Loucy (cell line): ENCODE measurements around the gene PBX2.

Experiments
- EZH2phosphoT487 ChIP-seq: fragments of 200-600 bp; IDR thresholded peaks from 2 replicates; pipeline ENCODE4 v1.6.1; 2018; ENCODE audit warnings: antibody characterized with exemption, mild to moderate bottlenecking, moderate library complexity, borderline replicate concordance
- TF ChIP-seq, protein P1 (sequence below): fragments of 200-600 bp; sonication (generic); conservative IDR thresholded peaks from 2 replicates; pipeline ENCODE4 v1.5.1; 2014; ENCODE audit warnings: mild to moderate bottlenecking, antibody characterized with exemption, low read length

DNA sequence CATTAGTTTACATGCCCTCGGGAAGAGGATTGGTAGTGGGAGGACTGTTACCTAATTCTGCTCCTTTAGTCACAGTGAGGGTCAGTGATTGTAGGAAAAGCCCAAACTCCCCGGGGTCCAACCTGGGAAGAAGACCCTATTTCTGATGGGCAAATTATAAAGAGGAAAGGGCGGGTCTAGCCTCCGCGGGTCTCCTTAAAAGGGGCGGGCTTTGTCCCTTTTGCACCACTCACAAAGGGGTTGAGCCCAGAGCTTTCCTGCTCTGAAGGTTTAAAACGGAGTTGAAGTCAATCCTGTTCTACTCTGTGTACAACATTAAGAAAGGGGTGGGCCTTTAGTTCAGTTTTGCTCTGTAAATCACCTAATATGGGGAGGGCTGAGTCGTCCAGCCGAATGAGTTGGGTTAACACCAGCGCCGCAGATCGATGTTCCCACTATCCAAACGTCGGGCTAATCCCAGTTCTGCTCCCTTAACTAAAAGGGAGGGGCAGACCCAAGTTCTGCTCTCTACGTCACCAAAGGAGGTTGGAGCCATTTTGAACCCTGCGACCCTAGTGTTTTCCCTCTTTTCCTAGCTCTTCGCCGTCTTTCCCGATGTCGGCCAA, 12.7 kb downstream of the PBX2 start:
- TF ChIP-seq, protein P1, sequence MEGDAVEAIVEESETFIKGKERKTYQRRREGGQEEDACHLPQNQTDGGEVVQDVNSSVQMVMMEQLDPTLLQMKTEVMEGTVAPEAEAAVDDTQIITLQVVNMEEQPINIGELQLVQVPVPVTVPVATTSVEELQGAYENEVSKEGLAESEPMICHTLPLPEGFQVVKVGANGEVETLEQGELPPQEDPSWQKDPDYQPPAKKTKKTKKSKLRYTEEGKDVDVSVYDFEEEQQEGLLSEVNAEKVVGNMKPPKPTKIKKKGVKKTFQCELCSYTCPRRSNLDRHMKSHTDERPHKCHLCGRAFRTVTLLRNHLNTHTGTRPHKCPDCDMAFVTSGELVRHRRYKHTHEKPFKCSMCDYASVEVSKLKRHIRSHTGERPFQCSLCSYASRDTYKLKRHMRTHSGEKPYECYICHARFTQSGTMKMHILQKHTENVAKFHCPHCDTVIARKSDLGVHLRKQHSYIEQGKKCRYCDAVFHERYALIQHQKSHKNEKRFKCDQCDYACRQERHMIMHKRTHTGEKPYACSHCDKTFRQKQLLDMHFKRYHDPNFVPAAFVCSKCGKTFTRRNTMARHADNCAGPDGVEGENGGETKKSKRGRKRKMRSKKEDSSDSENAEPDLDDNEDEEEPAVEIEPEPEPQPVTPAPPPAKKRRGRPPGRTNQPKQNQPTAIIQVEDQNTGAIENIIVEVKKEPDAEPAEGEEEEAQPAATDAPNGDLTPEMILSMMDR = no peak
- no peak for TF ChIP-seq EZH2phosphoT487
